8988T (cell line): Measurements from ENCODE around the gene CES4A.
"Not testable (repeated sequence)": the region's sequence is repeated elsewhere in the genome, so short reads cannot be mapped to it uniquely, and the experiment has no call there.

Source experiments
- DNase-seq: peaks from one replicate; pipeline ENCODE4 v3.0.0; 2011

The CES4A gene

GRCh38 chr16:66993558-66993957 is 5.2 kb downstream of the CES4A start:
- DNase-seq: not testable (repeated sequence)

GRCh38 chr16:66996324-66996982 is 8.1 kb downstream of the CES4A start:
- no peak for DNase-seq

- no peak for DNase-seq
Observed at GRCh38 chr16:66996983-66997358, 8.6 kb downstream of the CES4A start.

GRCh38 chr16:67000384-67001351 is 12.3 kb downstream of the CES4A start:
- no peak for DNase-seq

- peak; percentile 96 for DNase-seq
Observed at GRCh38 chr16:67001726-67002125, 13.3 kb downstream of the CES4A start.

- DNase-seq: no peak
Observed at GRCh38 chr16:67006930-67007658, 18.7 kb downstream of the CES4A start.

- no peak for DNase-seq
Observed at GRCh38 chr16:67009158-67009557, 20.8 kb downstream of the CES4A start.

- DNase-seq: peak; percentile 8
Observed at GRCh38 chr16:67011274-67011673, 22.9 kb downstream of the CES4A start.

GRCh38 chr16:67013233-67013822 is 24.9 kb downstream of the CES4A start:
- DNase-seq: no peak

- peak; percentile 77 for DNase-seq
Observed at GRCh38 chr16:67013823-67014633, 25.6 kb downstream of the CES4A start.

GRCh38 chr16:67014634-67015312 is 26.4 kb downstream of the CES4A start:
- no peak for DNase-seq

- DNase-seq: no peak
Observed at GRCh38 chr16:67015313-67015731, 26.9 kb downstream of the CES4A start.

- no peak for DNase-seq
Observed at GRCh38 chr16:67016143-67016542, 27.8 kb downstream of the CES4A start.

GRCh38 chr16:67016681-67017420 is 28.5 kb downstream of the CES4A start:
- no peak for DNase-seq

GRCh38 chr16:67017421-67017750 is 29.0 kb downstream of the CES4A start:
- no peak for DNase-seq

- DNase-seq: peak; percentile 81
Observed at GRCh38 chr16:67017810-67018488, 29.6 kb downstream of the CES4A start.

GRCh38 chr16:67019171-67019570 is 30.8 kb downstream of the CES4A start:
- DNase-seq: no peak

GRCh38 chr16:67021321-67021720 is 32.9 kb downstream of the CES4A start:
- no peak for DNase-seq

GRCh38 chr16:67022531-67023214 is 34.3 kb downstream of the CES4A start:
- no peak for DNase-seq

GRCh38 chr16:67023689-67024088 is 35.3 kb downstream of the CES4A start:
- DNase-seq: no peak
